ENCODE results near the gene DAB2IP. TPM values are rescaled to one million over a fixed set of nuclear protein-coding genes. Genes with fewer than 3 reads are reported as not detected.
A peak's percentile ranks its signal among the peaks of the same experiment; 100 is the strongest.

Gene DAB2IP
- total RNA-seq, 6 donors from 2014 or later, result 61.8 to 98.0 (median 77.2) TPM

DNA sequence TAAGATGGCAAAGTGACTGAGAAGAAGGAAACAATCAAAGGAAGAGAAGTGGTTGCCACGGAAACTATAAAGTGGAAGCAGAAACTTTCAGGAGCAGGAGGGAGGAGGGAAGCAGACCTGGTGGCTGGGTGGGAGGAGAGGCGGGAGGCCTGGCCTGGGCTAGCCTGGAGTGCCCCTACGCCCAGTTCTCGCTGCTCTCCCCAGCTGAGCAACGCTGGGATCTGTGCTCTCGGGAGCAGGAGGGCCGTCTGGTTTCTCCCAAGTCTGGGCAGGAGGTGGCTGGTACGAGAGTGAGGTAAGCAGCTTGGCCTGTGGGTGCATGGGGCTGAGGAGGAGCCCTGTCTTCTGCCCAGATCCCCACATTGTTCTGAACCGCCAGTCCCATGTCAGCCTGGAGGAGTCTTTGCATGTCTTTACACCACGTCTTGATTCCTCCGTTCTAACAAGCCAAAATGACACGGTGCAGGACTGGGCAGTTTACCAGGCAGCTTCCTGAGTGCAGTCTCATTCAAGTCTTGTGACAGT, 15.0 kb upstream of the DAB2IP start:
- 60 to 63% methylated on average over 7 to 12 of the region's 12 CpGs for WGBS, 2 donors
- Histone ChIP-seq H3K27ac (no peak overlapping the region), H3K36me3 (no peaks in the 10 kb centered on the region), H3K27me3 (no peaks in the 10 kb centered on the region), H3K9me3 (no peaks in the 10 kb centered on the region), H3K4me3 (no peak overlapping the region), H3K4me1 (peaks cover 0 to 19% (median 6%) of the 10 kb centered on the region in 4 donors)
- peak in 1 of 2 donors; percentile 42 for ATAC-seq (ENCODE audit: low FRiP score in 2 of 2)
- TF ChIP-seq POLR2AphosphoS5 (IDR thresholded peaks at IDR 0.05) (no peak), EP300 (IDR thresholded peaks at IDR 0.05) (no peak), POLR2A (IDR thresholded peaks at IDR 0.05) (no peak)
- TF ChIP-seq, protein P1, sequence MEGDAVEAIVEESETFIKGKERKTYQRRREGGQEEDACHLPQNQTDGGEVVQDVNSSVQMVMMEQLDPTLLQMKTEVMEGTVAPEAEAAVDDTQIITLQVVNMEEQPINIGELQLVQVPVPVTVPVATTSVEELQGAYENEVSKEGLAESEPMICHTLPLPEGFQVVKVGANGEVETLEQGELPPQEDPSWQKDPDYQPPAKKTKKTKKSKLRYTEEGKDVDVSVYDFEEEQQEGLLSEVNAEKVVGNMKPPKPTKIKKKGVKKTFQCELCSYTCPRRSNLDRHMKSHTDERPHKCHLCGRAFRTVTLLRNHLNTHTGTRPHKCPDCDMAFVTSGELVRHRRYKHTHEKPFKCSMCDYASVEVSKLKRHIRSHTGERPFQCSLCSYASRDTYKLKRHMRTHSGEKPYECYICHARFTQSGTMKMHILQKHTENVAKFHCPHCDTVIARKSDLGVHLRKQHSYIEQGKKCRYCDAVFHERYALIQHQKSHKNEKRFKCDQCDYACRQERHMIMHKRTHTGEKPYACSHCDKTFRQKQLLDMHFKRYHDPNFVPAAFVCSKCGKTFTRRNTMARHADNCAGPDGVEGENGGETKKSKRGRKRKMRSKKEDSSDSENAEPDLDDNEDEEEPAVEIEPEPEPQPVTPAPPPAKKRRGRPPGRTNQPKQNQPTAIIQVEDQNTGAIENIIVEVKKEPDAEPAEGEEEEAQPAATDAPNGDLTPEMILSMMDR (IDR thresholded peaks at IDR 0.05), result no peak
- DNase-seq, result no peak

DNA sequence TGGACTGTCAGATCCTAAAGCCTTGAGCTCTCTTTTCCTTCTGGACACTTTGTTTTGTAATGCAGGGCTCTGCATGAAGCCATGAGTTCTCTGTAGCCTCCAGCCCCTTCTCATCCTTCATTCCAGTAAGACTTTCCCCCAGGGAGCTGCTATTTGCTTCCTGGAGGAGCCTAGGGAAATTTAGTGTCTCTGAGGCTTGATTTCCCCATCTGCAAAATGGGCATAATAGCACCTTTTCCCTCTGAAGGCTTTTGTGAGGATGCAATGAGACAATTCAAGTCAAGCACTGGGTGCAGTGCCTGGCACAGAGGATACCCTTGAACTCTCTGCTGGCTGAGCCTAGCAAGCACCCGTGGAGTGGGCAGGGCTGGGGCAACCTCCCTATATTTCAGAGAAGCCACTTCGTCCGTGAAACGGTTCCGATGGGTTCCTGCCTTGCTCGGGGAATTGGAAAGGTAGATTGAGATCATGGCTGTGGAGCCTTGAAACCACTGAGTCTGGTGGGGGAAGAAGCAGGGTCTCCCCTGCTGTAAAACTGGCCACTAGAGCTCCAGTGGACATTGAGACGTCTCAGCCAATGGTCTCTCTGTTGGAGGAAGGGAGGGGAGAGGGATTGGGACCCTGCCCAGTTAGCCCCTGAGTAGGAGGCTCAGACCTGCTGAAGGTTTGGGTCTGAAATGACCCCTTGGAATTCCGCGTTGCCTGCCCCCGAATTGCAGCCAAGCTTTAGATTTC, 14.3 kb upstream of the DAB2IP start:
- Histone ChIP-seq H3K27ac (no peak overlapping the region), H3K36me3 (no peaks in the 10 kb centered on the region), H3K9me3 (no peaks in the 10 kb centered on the region), H3K27me3 (no peaks in the 10 kb centered on the region), H3K4me3 (no peak overlapping the region), H3K4me1 (peaks cover 0 to 19% (median 6%) of the 10 kb centered on the region in 4 donors)
- WGBS, 2 donors, result 88 to 94% methylated on average over 10 of the region's 10 CpGs
- ATAC-seq (ENCODE audit: low FRiP score in 2 of 2) (no peak), DNase-seq (no peak)
- TF ChIP-seq, protein P1 (IDR thresholded peaks at IDR 0.05), result no peak
- TF ChIP-seq POLR2AphosphoS5 (IDR thresholded peaks at IDR 0.05), result no peak
- no peak for TF ChIP-seq EP300 (IDR thresholded peaks at IDR 0.05)
- no peak for TF ChIP-seq POLR2A (IDR thresholded peaks at IDR 0.05)

GRCh38 chr9:121637713-121638220, 13.7 kb upstream of the DAB2IP start:
- 54 to 66% methylated on average over 8 of the region's 8 CpGs for WGBS, 2 donors
- Histone ChIP-seq H3K27ac (no peak overlapping the region), H3K36me3 (no peaks in the 10 kb centered on the region), H3K4me3 (no peak overlapping the region), H3K9me3 (no peaks in the 10 kb centered on the region), H3K27me3 (no peaks in the 10 kb centered on the region), H3K4me1 (peaks cover 0 to 19% (median 6%) of the 10 kb centered on the region in 4 donors)
- DNase-seq (no peak), ATAC-seq (ENCODE audit: low FRiP score in 2 of 2) (no peak)
- TF ChIP-seq POLR2A (IDR thresholded peaks at IDR 0.05) (no peak), EP300 (IDR thresholded peaks at IDR 0.05) (no peak), POLR2AphosphoS5 (IDR thresholded peaks at IDR 0.05) (no peak)
- TF ChIP-seq, protein P1 (IDR thresholded peaks at IDR 0.05), result no peak

- Histone ChIP-seq H3K27ac (no peak overlapping the region), H3K9me3 (no peaks in the 10 kb centered on the region), H3K4me1 (peaks cover 0 to 19% (median 6%) of the 10 kb centered on the region in 4 donors), H3K4me3 (no peak overlapping the region), H3K36me3 (no peaks in the 10 kb centered on the region), H3K27me3 (no peaks in the 10 kb centered on the region)
- WGBS, 2 donors, result 92 to 97% methylated on average over 8 of the region's 8 CpGs
- ATAC-seq (ENCODE audit: low FRiP score in 2 of 2) (no peak), DNase-seq (no peak)
- TF ChIP-seq POLR2A (IDR thresholded peaks at IDR 0.05), result no peak
- TF ChIP-seq POLR2AphosphoS5 (IDR thresholded peaks at IDR 0.05), result no peak
- TF ChIP-seq, protein P1 (IDR thresholded peaks at IDR 0.05), result no peak
- TF ChIP-seq EP300 (IDR thresholded peaks at IDR 0.05), result no peak
Observed at GRCh38 chr9:121638399-121638798, 13.0 kb upstream of the DAB2IP start.

Data from upper lobe of left lung (tissue), 6 donors.